Measurements from ENCODE around the gene DNAJB11.

DNA sequence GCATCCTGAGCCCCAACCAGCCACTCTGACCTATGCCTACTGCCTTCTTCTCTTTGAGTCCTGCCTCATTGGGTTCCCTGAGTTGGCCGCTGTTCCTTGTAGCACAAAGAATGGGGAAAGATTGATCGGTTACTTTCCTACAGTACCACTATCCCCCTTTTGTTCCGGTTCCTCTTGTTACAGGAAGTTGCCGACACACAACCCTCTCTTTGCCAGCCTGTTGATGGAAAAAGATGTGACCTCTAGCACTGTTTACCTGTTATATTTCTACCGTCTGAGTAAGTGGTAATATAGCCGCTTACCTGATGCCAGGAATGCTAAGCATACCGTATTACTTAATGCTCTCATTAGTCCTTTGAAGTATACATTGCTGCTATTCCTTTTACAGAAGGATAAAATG lies 32.6 kb downstream of the DNAJB11 start:
- TF ChIP-seq, protein P1, sequence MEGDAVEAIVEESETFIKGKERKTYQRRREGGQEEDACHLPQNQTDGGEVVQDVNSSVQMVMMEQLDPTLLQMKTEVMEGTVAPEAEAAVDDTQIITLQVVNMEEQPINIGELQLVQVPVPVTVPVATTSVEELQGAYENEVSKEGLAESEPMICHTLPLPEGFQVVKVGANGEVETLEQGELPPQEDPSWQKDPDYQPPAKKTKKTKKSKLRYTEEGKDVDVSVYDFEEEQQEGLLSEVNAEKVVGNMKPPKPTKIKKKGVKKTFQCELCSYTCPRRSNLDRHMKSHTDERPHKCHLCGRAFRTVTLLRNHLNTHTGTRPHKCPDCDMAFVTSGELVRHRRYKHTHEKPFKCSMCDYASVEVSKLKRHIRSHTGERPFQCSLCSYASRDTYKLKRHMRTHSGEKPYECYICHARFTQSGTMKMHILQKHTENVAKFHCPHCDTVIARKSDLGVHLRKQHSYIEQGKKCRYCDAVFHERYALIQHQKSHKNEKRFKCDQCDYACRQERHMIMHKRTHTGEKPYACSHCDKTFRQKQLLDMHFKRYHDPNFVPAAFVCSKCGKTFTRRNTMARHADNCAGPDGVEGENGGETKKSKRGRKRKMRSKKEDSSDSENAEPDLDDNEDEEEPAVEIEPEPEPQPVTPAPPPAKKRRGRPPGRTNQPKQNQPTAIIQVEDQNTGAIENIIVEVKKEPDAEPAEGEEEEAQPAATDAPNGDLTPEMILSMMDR (IDR thresholded peaks at IDR 0.05): no peak
- TF ChIP-seq POLR2A (IDR thresholded peaks at IDR 0.05): no peak
